HG03103 (cell line): Measurements from ENCODE around the gene TAF5L.

Experiments used
- ATAC-seq: cut with Tn5 transposase; IDR thresholded peaks from one replicate; pipeline ENCODE4 v1.9.1; 2021; ENCODE audit warnings: low read depth; ENCODE audit not compliant: unreplicated experiment

TAF5L gene

DNA sequence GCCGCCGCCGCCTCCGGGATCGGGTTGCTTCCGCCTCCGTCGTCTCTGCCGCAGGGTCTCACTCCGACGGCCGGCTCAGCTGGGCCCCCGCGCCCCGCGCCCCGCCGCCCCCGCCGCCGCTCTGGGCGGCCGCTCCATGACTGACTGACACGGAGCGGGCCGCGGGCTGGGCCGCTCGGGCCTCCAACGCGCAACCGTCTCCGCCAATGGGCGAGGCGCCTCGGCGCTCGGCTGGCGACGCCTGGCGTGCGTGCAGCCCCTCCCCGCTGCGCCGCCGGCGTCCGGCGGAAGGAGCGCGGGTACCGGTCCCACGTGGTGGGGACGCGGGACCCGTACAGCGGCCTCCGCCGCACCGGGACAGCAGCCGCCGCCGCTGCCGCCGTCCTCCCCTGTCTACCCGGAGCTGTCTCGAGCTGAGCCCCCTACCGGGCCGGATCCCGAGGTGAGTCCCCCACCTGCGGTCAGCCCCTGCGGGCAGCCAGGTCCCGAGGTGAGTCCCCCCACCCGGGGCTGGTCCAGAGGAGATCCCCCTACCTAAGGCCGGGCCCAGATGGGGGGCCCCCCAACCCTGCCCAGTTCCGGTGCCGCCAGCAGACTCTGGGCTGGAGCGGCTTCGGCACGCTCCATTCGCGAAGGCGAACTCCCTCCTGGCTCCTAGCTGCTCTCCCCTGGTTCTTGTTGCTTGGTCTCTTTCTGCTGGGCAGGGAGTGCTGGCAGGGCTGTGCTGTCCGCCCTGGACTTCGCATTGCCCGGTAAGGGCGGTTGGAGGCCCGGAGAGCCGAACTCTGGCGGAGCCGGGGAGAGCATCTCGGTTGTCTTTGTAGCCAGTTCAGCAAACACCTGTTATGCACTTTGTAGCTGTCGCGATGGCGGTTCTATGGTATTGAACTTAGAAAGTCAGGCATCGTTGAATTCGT lies at the start of gene TAF5L, which contains the start of gene URB2:
TAF5L (minus strand) TSS at position 208 of the 917 bp plus-strand sequence. CDS start 11,640 bp downstream, outside the sequence.
URB2 (plus strand) TSS at position 333 of the 917 bp plus-strand sequence. CDS start 1,387 bp downstream, outside the sequence.
- peak; percentile 84 for ATAC-seq

DNA sequence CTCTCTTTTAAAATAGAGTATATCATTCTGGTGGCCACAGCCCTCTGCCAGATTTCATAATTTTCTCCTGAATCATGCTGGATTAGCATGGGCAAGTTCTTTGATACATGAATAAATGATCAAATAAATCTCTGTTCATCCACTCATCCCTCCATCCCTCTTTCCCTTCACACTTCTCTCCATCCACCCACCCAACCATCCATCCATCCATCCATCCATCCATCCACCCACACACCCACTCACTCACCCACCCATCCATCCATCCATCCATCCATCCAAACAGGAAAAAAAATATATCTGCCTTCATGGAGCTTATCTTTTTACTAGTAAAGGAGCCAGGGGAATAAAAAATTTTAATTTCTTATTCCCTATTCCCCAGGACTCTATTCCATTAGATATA lies 49.5 kb upstream of the TAF5L start:
- no peak for ATAC-seq

DNA sequence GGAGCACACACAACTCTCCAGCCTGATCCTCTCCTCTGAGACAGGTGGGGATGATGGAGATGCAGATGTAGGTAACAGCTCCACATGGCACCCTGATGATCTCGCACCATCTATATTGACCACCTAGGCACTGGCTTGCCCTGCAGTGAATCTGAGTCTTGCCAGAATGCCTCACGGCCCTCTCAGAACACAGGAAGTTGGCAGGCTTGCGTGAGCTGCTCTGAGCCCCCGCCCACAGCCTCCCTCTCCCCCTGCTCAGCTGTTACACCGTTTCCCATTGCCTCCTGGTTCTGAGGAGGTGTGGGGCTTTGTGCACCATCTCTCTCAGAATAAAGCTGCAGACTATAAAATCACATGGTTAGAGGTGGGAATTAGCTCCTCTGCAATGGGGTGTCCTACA lies 48.1 kb upstream of the TAF5L start:
- no peak for ATAC-seq

DNA sequence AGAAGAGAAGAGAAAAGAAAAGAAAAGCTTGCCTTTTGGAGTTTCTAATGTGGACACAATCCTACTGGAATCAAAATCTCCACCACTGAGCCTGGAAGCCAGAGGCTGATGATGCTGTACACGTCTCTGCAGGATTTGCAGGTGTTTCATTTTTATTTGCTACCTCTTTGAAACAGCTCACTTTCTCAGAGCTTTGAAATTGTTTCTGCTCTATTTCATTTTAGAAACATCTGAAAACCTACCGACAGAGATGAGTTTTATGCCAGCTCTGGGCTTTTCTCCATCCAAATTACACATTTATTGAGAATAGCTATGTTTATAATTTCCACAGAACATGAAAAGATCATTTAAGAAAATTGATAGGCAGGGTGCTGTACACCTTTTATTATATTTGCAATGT lies 46.3 kb upstream of the TAF5L start:
- no peak for ATAC-seq

DNA sequence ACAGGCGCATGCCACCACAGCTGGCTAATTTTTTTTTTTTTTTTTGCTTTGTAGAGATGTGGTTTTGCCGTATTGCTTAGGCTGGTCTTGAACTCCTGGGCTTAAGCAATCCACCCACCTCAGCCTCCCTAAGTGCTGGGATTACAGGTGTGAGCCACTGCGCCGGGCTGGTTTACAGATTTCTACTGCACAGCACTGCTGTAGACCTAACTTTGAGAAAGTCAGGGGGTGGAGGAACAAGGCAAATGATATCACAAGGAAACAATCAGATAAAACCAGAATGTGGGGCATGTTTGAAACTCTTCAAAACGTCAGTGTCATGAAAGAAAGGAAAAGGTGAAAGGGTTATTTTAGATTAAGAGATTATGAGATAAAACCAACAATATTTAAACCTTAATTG lies 45.4 kb upstream of the TAF5L start:
- no peak for ATAC-seq

DNA sequence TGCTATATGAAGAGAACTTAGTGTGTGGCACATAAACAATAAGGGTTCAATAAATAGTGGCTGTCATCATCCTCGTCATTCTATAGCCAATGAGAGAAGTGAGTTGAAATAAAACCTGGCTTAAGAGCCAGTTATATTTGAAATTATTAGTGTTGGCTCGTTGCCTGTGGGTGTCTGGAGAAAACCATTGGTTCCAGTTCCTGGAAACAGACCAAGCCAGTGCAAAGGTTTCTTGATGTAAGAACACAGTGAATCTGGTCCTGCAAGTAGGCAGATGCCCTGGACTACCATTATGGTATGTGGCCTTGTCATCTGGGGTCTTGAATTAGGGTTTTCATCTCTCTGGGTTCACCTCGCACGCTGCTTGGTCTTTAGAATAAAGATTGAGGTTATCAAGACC lies 43.4 kb upstream of the TAF5L start:
- no peak for ATAC-seq

DNA sequence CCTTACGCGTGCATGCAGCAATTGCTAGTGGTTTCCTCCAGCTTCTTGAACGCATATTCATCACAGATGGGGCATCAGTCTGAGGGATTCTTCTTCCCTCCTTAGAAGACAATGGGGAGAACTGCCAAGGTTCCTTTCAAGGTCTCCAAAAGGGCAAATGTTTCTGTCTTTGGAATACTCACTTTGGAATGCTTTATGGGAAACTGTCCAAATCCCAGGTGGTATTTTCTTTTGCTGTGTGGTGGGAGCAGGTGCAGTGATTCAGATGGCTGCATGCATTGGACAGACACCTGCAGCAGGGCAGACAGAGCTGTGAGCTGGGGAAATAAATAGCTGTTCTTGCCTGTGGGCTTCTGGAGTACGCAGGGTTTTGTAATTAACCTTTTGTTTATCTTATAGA lies 40.7 kb upstream of the TAF5L start:
- no peak for ATAC-seq

DNA sequence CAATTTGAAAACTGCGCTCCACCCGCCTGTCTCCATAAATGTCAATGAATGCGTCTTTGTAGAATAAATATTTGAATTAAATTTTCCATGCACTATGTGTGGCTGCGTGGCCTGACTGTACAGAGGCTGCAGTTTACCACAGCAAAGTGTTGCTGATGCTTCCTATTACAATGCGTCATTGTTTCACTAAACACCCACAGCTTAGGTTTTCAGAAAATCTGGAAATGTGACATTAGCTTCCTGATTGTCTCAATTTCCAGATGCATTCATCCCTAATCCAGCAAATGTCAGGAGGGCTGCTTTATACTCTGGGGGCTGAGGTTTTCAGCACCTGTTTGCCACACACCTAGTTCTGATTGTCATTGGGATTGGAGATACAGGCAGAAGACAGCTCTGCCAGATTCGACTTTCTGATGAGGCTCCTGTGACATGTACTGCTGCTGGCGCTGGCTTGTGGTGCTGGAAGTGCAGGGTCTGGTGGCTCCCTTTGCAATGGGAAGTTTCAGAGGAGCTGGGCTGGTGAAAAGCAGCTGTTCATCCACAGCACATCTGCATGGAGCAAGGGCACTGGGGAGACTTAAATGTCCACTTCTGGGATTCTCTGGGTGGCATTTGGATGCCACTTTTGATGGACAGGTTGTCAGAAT lies 40.1 kb upstream of the TAF5L start:
- ATAC-seq, result no peak

DNA sequence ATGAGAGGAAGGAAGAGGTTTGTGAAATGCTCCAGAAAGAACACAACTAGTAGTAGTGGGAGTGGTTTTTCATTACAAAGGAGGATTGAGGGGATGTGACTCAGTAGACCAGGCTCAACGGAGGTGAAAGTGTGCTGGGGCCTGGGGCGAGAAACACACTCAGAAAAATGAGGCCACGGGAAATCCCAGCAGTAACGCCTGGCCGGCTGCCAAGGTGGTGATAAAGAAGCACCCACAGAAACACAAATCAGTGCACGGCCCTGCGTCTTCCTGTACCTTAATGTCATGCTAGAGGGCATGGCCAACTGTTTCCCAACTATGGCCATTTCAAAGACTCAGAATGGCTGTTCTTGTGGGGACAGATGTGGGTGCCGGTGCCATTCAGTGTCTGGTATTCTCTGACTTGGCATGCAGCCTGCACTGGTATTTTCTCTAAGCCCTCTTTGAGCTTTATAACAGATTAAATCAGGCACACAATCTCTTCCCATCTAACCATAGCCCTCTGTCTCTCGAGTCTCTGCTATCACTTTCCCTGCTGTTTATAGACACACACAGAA lies 38.3 kb upstream of the TAF5L start:
- ATAC-seq, result no peak

DNA sequence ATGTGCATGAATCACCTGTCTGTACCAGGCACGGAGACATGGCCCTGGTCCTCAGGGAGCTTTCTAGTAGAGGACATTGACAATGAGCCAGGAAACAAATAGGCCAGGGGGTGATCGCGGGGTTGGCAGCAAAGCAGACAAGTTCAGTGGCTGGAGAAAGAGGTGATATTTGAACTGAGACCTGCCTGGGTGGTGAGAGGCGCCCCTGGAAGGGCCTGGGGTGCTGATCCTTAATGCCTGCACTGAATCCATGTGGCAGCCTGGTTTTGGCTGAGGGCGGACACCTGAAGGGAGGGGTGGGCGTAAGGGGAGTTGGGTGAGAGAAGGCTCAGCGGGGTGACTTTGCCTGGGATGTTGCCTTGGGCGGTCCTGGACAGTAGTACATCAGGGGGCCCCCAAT lies 36.0 kb upstream of the TAF5L start:
- no peak for ATAC-seq

DNA sequence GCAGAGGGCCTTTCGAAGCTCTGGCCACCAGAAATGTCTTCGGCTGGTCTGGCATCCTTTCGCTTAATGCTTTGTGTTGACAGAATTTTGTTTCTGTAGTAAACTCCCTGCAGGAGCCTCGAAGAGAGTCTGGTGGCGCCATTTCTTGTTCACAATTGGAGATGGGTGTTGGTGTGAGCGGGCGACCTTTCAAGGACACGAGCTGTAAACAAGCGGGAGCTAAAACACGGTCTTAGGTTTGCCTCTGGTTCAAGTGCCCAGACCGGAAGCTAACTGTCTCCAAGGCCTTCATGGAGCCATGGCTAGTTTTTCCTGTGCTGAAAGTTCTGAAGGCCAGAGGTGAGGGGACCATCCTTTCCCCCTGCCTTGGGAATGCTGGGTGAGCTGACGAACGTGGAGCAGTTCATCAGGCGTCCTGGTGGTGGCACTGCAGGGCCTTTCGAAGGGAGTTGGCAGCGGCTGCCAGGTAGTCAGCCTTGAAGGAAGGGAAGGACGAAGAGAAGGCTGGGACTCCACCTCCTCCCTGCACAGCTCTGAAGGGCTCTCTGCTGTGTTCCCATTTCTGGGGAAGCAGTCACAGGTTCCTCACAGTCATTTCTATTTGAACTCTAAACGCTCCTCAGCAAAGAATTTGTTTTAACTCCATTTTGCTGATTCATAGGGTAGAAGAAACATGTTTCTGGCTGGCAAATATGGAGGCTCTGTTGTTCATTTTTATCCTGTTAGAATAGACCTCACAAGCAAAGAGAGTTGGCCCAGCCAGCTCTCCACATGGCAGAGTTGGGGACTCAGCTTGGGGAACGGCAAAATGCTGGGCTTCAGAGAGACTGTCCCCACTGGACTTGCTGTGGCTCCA lies 35.3 kb upstream of the TAF5L start:
- ATAC-seq, result peak; percentile 75

DNA sequence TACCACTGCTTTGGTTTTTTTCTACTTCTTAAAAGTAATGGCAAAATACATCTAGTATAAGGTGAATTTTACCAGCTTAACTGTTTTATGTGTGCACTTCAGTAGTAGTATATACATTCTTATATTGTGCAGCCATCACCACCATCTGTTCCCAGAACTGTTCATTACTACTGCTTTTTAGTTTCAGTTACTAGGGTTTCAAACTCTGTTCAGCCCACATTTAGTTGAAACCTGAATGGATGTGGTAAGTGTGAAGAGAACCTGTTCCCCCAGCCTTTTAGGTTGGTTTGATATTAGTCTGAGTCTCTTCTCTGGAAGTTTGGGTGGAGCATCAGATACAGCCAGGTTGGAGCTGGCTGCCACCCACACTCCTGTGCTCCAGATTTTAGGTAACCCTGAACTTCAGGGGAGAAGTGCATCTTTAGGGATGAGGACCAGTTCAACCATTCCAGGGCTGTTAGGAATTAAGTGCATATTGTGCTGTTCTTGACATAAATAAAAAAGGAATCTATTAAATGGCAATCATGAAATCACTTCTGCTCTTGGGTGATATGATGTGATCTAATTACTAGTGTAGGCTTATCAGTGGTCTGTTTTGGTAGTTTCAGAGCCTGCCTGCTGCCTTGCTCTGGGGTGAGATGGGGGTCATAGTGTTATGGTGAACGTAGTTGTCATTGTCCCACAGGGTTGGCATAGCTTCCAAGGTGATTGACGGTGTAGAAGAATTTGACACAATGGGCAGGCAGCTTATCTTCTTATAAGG lies 32.3 kb upstream of the TAF5L start:
- no peak for ATAC-seq

DNA sequence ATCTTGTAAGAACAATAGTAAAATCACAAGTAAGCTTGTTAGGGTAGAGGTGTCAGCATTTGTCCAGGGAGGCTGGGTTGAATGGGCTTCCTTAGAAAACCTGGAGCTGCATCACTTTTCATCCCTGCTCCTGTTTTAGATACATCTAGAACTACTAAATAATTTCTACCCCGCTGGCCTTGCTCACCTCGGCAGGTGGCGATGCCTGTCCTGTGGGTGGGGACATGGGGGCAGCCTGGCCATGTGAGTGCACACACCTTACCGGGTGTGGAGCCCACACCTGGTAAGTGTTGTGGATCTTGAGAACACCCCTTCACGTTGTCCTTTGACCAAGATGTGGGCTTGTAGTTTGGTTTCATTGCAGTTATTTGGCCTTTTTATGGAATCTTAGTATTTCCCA lies 29.9 kb upstream of the TAF5L start:
- ATAC-seq, result no peak

DNA sequence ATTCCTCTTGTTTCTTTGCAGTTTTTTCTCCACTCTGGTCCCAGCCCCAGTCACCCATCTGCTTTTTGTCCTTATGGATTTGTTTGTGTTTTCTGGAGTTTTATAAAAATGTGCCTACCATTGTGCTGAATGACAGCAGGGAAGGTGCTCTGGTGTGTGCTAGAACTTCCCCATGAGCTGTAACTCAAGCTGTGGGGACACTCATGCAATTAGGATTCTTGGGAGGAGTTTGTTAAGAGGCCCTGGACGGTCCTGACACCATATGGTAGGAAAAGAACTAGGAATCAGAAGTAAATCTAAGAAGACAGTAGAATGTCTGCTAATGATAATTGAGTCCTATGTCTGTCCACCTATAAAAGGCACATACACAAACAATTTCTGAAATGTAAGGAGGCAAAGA lies 27.5 kb upstream of the TAF5L start:
- no peak for ATAC-seq

DNA sequence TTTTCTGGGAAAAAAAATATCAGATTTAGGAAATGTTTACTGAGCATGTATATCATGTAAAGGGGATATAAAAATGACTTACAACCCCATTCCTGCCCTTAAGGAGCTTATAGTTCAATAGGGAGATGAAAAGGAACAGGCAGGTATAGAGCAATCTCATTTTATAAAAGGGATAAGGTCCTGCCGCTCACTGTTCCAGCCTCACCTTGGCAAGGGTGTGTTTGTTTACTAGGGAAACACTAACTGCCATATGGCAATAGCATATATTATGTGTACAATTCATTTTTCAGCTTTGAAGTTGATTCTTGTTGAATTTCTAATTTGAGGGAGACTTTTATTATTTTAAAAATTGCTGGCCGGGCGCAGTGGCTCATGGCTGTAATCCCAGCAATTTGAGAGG lies 25.6 kb upstream of the TAF5L start:
- no peak for ATAC-seq

DNA sequence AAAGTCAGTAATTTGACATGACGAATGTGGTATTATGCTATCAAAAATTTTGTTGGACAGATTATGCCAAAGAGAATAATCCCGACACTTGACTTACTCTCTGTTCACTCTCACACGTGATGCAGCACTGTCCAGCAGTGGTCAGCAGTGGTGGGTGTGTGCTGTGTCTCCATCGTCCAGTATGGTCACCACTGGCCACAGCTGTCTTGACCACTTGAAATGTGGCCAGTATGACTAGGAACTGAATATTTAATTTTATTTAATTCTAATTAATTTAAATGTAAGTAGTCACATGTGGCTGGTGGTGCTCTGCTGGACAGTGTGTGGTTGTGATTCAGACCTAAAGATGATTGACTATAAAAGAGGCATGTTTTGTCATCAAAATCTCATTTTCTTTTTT lies 24.1 kb upstream of the TAF5L start:
- no peak for ATAC-seq

DNA sequence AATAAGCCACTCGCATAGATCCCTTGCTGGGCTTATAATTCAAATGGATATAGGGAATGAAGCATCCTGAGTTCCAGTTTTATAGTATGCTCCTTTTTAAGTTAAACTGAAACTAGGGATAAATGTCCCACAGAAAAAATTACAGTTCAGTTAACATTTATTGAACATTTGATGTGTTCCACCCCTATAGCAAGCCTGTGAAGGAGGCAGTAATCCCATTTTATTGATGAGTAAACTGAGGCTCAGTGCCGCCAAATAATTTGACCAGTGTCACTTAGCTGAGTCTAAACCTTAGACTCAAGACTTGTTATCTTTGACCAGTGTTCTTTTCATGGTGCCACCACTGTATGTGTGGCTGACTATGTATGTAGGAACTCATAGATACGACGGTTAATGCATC lies 22.5 kb upstream of the TAF5L start:
- no peak for ATAC-seq

DNA sequence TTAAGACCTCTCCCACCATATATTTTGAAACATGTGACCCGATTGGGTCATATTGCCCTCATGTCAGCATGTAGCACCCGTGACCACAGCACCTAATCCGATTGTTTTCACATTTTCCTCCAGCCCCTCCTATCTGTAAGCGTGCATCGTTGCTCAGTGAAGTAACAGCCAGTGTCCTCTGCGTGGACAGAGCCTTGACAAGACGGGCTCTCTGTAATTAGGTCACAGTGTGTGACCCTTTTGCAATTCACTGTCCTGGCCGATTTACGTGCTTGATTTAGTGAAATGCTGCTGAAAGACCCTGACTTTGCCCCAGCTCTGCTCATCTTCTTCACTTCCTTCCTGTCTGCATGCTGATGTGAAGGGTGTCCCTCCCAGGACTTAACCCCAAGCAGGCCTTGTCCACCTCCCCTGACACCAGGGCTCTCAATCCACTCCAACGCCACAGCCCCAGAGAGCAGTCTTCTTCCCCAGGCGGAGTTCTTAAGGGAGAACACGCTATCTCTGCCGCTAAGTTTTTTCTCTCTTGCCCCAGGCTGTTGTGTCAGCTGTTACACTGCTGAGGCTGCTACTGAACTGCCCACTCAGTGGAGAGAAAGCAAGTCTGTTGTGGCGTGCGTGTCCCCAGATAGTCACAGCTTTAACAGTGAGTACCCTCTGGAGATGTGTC lies 19.5 kb upstream of the TAF5L start:
- no peak for ATAC-seq

DNA sequence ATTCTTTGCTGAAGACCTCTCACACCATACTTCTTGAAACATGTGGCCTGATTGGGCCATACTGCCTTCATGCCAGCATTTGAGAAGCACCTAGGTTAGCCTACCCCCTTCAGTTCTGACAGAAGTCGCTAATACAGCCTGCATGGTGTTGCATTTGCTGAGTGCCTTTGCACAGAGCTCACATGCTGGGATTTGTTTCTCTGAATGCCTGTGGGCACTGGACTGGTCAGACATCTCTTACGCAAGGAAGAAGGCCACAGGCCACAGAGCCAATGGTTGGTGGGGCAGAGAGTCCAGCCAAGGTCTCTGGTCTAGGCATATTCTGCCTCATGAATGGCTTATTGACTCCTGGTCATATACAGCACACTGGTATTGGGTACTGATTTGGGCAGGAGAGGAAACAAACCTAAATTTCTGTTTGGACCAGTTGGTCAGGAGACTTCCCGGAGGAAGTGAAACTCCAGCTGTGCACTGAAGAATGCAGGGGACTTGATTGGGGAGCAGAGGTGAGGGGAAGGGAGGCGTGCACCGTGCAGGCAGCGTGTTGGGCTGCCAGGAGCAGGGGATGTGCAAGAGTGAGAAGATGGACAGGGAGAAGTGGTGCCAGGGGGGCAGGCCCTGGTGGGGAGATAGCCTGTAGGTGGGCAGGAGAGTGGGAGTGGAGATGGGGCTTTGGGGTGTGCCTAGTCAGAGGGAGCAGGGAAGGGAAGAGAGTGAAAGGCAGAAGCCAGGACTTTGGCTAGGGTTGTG lies 18.2 kb upstream of the TAF5L start:
- ATAC-seq, result peak; percentile 57
